ENCODE results near the gene GCA.

The GCA gene

DNA sequence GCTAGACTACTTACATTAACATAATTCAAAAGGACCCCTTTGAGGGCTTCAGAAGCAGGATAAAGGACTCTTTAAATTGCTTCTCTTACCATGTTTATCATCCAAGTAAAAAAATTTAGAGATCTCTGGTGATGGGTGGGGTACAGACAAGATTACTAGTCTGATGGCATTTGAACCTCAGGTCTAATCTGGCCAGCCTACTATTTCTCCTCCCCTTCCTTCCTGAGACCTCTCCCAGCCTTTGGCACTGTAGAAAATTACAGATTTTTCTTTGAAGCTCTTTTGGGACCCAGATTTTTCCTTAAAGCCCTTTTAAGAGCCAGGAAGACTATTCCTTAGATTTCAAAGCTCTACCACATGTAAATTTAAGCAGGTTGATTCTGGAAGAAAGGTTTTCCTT is 28.9 kb downstream of the GCA start:
- Histone ChIP-seq H3K4me3 (ENCODE audit: low read depth, low read length) (no peak overlapping the region), H3K27ac (ENCODE audit: low read depth, low read length) (no peak overlapping the region), H3K4me1 (ENCODE audit: control insufficient read depth, insufficient read depth, low read length) (no peaks in the 10 kb centered on the region), H3K36me3 (ENCODE audit: control insufficient read depth, insufficient read depth, low read length) (no peaks in the 10 kb centered on the region), H3K27me3 (ENCODE audit: control insufficient read depth, insufficient read depth, low read length) (no peaks in the 10 kb centered on the region), H3K9ac (ENCODE audit: low read depth, low read length) (no peak overlapping the region), H3K9me3 (ENCODE audit: control insufficient read depth, insufficient read depth, low read length) (no peaks in the 10 kb centered on the region)

DNA sequence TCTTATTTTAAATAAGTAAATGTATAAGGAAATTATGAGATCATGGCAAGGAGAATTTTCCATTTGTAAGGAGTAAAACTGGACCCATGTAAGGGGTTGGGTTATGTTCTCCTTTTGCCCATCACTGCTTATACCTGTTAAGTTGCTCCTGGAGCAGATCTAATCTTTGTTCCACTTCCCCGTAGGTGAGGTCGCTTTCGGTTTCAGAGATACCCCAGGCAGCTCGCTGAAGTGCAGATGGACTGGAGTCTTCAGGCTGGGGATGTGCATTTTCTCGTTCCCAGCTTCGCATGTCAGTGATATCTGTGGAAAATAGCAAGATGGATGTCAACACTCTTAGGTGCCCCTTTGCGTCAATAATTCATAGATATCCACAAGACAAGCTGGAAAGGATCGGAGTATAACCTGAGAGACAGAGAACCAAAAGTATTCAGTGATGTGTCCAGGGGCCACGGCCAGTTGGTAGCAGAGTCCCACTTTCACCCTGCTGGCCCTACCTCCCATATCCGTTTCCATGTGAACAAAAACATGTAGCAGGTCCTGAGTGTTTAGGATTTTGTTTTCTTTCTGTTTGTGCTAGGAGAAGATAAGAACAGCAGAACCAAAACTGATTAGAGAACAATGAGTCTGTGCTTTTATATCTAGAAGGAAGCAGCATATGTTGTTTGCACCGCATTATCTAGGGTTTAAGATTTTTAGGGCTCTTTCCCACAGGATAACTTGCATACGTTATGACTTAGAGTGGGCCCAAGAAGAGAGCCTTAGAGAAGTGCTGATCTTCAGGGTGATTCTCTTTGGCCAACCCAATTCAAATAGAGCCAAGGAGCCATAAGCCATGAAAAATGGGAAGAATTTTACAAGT is 36.0 kb downstream of the GCA start:
- no peaks in the 10 kb centered on the region for H3K36me3 ChIP-seq (ENCODE audit: control insufficient read depth, insufficient read depth, low read length)
- H3K9me3 ChIP-seq (ENCODE audit: control insufficient read depth, insufficient read depth, low read length): no peaks in the 10 kb centered on the region
- H3K4me1 ChIP-seq (ENCODE audit: control insufficient read depth, insufficient read depth, low read length): no peaks in the 10 kb centered on the region
- no peak overlapping the region for H3K9ac ChIP-seq (ENCODE audit: low read depth, low read length)
- H3K4me3 ChIP-seq (ENCODE audit: low read depth, low read length): no peak overlapping the region
- no peak overlapping the region for H3K27ac ChIP-seq (ENCODE audit: low read depth, low read length)
- H3K27me3 ChIP-seq (ENCODE audit: control insufficient read depth, insufficient read depth, low read length): no peaks in the 10 kb centered on the region

DNA sequence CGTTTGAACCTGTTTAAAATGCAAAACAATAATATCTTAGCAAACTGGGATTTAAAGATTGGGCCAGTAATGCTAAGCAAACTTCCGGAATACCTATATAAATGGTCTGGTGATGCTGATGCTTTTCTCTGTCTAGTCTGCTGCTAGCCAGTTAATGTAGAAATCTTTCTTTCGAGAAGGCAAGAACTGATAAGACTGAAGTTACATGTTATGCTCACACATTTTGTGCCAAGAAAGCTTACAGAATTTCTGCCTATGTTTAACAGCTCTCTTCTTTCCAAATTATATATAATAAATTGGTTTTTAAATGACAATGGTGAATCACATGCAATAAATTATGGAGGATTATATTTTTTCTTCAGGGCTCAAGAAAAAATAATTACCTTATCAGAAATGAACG is 37.9 kb downstream of the GCA start:
- H3K9ac ChIP-seq (ENCODE audit: low read depth, low read length): no peak overlapping the region
- H3K4me3 ChIP-seq (ENCODE audit: low read depth, low read length): no peak overlapping the region
- no peaks in the 10 kb centered on the region for H3K9me3 ChIP-seq (ENCODE audit: control insufficient read depth, insufficient read depth, low read length)
- no peaks in the 10 kb centered on the region for H3K36me3 ChIP-seq (ENCODE audit: control insufficient read depth, insufficient read depth, low read length)
- no peaks in the 10 kb centered on the region for H3K4me1 ChIP-seq (ENCODE audit: control insufficient read depth, insufficient read depth, low read length)
- H3K27me3 ChIP-seq (ENCODE audit: control insufficient read depth, insufficient read depth, low read length): no peaks in the 10 kb centered on the region
- no peak overlapping the region for H3K27ac ChIP-seq (ENCODE audit: low read depth, low read length)

DNA sequence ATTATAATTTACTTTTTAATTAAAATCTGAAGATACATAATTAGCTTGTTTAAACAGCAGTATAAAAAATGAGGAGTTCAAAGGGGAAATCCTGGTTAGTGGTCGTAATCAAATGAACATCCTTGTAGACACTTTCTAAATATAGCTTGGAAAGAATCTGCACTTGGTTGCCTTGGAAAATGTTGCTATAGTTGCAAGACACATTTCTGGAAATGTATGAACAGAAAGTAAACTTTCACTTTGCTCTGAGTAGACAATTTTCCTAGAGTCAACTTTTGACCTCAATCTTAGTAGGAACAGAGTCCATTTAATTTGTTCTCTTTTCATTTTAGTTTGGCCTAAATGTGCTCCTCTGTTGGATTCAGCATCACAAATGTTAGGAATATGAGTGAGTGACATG is 38.3 kb downstream of the GCA start:
- H3K27me3 ChIP-seq (ENCODE audit: control insufficient read depth, insufficient read depth, low read length): no peaks in the 10 kb centered on the region
- no peaks in the 10 kb centered on the region for H3K9me3 ChIP-seq (ENCODE audit: control insufficient read depth, insufficient read depth, low read length)
- H3K36me3 ChIP-seq (ENCODE audit: control insufficient read depth, insufficient read depth, low read length): no peaks in the 10 kb centered on the region
- no peak overlapping the region for H3K4me3 ChIP-seq (ENCODE audit: low read depth, low read length)
- H3K27ac ChIP-seq (ENCODE audit: low read depth, low read length): no peak overlapping the region
- no peak overlapping the region for H3K9ac ChIP-seq (ENCODE audit: low read depth, low read length)
- H3K4me1 ChIP-seq (ENCODE audit: control insufficient read depth, insufficient read depth, low read length): no peaks in the 10 kb centered on the region

DNA sequence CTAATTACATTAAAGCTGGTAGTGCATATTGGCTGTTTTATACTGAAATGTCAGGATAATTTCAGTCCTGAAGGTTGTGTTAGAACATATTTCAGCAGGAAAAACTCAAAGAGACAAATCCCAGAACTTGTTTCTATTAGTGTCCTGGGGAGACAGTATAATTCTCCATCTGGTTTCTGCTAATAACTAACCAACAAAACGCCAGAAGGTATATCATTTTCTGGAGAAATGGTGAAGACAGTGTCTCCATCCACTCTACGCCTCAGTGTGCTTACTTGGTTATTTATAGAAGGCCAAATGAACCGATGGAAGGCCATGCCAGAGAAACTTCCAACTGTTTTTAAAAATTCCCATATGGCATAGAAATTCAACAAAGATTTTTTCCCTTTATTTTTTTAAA is 41.6 kb downstream of the GCA start:
- Histone ChIP-seq H3K4me3 (ENCODE audit: low read depth, low read length) (no peak overlapping the region), H3K4me1 (ENCODE audit: control insufficient read depth, insufficient read depth, low read length) (peaks cover 3% of the 10 kb centered on the region; the same call in 1 of the 2 replicates), H3K9me3 (ENCODE audit: control insufficient read depth, insufficient read depth, low read length) (no peaks in the 10 kb centered on the region), H3K27me3 (ENCODE audit: control insufficient read depth, insufficient read depth, low read length) (no peaks in the 10 kb centered on the region), H3K27ac (ENCODE audit: low read depth, low read length) (no peak overlapping the region), H3K9ac (ENCODE audit: low read depth, low read length) (no peak overlapping the region), H3K36me3 (ENCODE audit: control insufficient read depth, insufficient read depth, low read length) (no peaks in the 10 kb centered on the region)

DNA sequence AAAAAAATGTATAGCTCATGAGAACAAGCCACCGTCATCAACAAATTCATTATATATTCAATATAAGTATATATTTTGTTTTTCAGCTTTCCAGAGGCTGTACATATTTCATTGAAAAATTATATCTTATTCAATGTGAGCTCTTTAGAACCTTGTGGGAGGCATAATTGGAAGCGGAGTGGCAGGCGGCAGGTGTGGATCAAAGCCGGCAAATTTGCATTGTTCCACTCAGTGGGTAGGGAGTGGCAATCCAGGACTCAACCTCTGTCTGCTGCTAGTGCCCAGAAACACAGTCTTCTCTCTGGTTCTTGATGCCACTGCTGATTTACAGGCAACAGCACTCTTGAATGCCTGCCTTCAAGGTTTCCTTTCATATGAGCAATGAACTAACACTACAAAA is 46.9 kb downstream of the GCA start:
- Histone ChIP-seq H3K9me3 (ENCODE audit: control insufficient read depth, insufficient read depth, low read length) (no peaks in the 10 kb centered on the region), H3K27me3 (ENCODE audit: control insufficient read depth, insufficient read depth, low read length) (no peaks in the 10 kb centered on the region), H3K36me3 (ENCODE audit: control insufficient read depth, insufficient read depth, low read length) (no peaks in the 10 kb centered on the region), H3K4me1 (ENCODE audit: control insufficient read depth, insufficient read depth, low read length) (peaks cover 3% of the 10 kb centered on the region; the same call in 1 of the 2 replicates), H3K9ac (ENCODE audit: low read depth, low read length) (no peak overlapping the region), H3K27ac (ENCODE audit: low read depth, low read length) (no peak overlapping the region), H3K4me3 (ENCODE audit: low read depth, low read length) (no peak overlapping the region)

DNA sequence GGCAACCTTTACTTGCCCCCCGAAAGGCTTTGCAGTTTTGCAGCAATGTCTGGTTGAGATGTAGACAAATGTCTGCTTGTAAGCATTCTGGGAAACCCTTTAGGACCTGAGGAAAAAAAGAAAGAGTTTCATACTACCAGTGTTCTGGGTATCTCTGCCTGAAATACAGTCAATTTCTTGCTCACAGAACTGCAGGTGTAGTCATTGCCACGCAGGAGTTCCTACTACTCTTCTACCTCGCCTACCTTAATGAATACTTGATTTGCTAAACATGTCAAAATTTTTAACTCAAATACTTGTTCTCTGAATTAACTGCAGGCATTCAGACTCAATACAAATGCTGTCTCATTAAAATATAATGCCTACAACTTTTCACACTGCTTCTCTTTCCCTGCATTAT is 56.4 kb downstream of the GCA start:
- Histone ChIP-seq H3K9ac (ENCODE audit: low read depth, low read length) (no peak overlapping the region), H3K4me3 (ENCODE audit: low read depth, low read length) (no peak overlapping the region), H3K27me3 (ENCODE audit: control insufficient read depth, insufficient read depth, low read length) (no peaks in the 10 kb centered on the region), H3K27ac (ENCODE audit: low read depth, low read length) (no peak overlapping the region), H3K9me3 (ENCODE audit: control insufficient read depth, insufficient read depth, low read length) (no peaks in the 10 kb centered on the region), H3K36me3 (ENCODE audit: control insufficient read depth, insufficient read depth, low read length) (no peaks in the 10 kb centered on the region), H3K4me1 (ENCODE audit: control insufficient read depth, insufficient read depth, low read length) (peaks cover 23% of the 10 kb centered on the region)

DNA sequence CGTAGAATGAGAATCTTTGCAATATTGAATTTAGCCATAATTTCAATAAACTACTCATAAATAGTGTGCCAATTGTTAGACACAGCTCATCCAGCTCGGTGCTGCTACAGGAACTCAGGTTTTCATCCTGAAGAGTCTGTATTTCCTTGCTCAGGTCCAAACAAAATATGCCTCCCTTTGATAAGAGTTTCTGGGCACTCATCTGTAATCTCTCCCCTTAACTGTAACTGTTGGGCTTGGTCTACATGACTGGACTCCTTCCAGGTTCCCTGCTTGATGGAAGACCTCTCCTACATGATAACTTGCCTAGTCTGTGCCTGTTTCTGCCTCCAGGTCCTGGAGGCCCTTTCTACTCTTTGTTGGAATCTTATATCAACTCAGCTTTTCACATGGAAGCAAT is 57.9 kb downstream of the GCA start:
- Histone ChIP-seq H3K27me3 (ENCODE audit: control insufficient read depth, insufficient read depth, low read length) (no peaks in the 10 kb centered on the region), H3K4me1 (ENCODE audit: control insufficient read depth, insufficient read depth, low read length) (peaks cover 22% of the 10 kb centered on the region), H3K9ac (ENCODE audit: low read depth, low read length) (no peak overlapping the region), H3K27ac (ENCODE audit: low read depth, low read length) (no peak overlapping the region), H3K4me3 (ENCODE audit: low read depth, low read length) (no peak overlapping the region), H3K36me3 (ENCODE audit: control insufficient read depth, insufficient read depth, low read length) (no peaks in the 10 kb centered on the region), H3K9me3 (ENCODE audit: control insufficient read depth, insufficient read depth, low read length) (no peaks in the 10 kb centered on the region)

DNA sequence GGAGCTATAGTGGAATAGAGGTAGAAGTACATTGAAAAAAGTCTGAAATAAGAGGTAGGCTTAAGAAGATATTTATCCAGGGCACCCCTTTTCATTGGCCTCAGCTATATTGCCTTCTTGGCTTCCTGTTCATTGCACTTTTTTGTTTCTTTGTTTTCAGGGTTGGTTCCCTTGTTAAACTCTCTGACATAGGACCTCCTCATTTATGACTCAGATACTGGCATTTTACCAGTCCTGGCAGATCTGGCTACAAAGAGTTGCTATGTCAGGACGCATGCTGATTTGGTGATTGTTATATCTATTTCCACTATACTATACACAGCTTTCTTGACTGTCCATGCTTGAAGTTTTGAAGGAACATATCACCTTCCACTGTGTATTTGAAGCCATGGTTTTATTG is 60.0 kb downstream of the GCA start:
- no peaks in the 10 kb centered on the region for H3K9me3 ChIP-seq (ENCODE audit: control insufficient read depth, insufficient read depth, low read length)
- H3K4me1 ChIP-seq (ENCODE audit: control insufficient read depth, insufficient read depth, low read length): peaks cover 14% of the 10 kb centered on the region
- no peaks in the 10 kb centered on the region for H3K36me3 ChIP-seq (ENCODE audit: control insufficient read depth, insufficient read depth, low read length)
- no peak overlapping the region for H3K9ac ChIP-seq (ENCODE audit: low read depth, low read length)
- no peak overlapping the region for H3K4me3 ChIP-seq (ENCODE audit: low read depth, low read length)
- H3K27me3 ChIP-seq (ENCODE audit: control insufficient read depth, insufficient read depth, low read length): no peaks in the 10 kb centered on the region
- H3K27ac ChIP-seq (ENCODE audit: low read depth, low read length): no peak overlapping the region
